GM12892 (cell line): Measurements from ENCODE around the gene PAN3.
A peak's percentile ranks its signal among the peaks of the same experiment; 100 is the strongest.

Source experiments
- DNase-seq: peaks from one replicate; pipeline ENCODE4 v3.0.0; 2011; ENCODE audit not compliant: insufficient read length
- FAIRE-seq: peaks from 2 replicates; lab custom pipeline; 2011; peaks lifted over from hg19 to GRCh38; lab: Jason Lieb, UNC
- POLR2A ChIP-seq: IDR thresholded peaks from 2 replicates; pipeline ENCODE4 v1.6.1; 2011; ENCODE audit warnings: low read depth, low read length, control low read depth
- POLR2AphosphoS5 ChIP-seq: IDR thresholded peaks from 2 replicates; pipeline ENCODE4 v1.6.1; 2011; ENCODE audit warnings: low read depth, low read length, control low read depth
- TAF1 ChIP-seq: IDR thresholded peaks from 2 replicates; pipeline ENCODE4 v1.6.1; 2011; ENCODE audit warnings: low read depth, mild to moderate bottlenecking, control low read depth, low read length, borderline replicate concordance

Gene PAN3

GRCh38 chr13:28145049-28145448 lies 6.7 kb downstream of the PAN3 start:
- FAIRE-seq (peak; percentile 9), DNase-seq (no peak)
- TF ChIP-seq POLR2AphosphoS5 (no peak), TAF1 (no peak), POLR2A (no peak)

GRCh38 chr13:28147495-28147894 lies 9.2 kb downstream of the PAN3 start:
- DNase-seq (no peak), FAIRE-seq (no peak)
- no peak for TF ChIP-seq POLR2AphosphoS5
- TF ChIP-seq POLR2A = no peak
- TF ChIP-seq TAF1 = no peak

- TF ChIP-seq POLR2A (no peak), TAF1 (no peak), POLR2AphosphoS5 (no peak)
- DNase-seq = no peak
- no peak for FAIRE-seq
Observed at GRCh38 chr13:28159057-28159456, 20.7 kb downstream of the PAN3 start.

DNA sequence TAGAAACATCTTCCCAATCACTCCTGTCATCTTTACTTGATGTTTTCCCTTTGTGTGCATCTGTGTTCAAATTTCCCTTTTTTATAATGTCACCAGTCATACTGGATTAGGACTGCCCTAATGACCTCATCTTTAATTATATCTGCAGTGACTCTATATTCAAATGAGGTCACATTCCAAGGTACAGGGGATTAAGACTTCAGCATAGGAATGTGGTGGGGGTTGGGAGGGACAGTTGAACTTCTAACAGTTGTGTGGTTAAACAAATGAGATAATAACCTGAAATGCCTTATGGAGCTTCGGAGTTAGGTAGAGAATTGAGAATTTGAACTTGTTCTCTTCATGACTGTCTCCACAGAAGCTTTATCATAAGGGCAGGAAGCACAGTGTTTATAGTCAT lies 23.0 kb downstream of the PAN3 start:
- TF ChIP-seq POLR2AphosphoS5 (no peak), TAF1 (no peak), POLR2A (no peak)
- no peak for FAIRE-seq
- no peak for DNase-seq

- no peak for TF ChIP-seq POLR2A
- no peak for TF ChIP-seq POLR2AphosphoS5
- TF ChIP-seq TAF1 = no peak
- FAIRE-seq (no peak), DNase-seq (no peak)
Observed at GRCh38 chr13:28163587-28163986, 25.2 kb downstream of the PAN3 start.

GRCh38 chr13:28166257-28166656 lies 27.9 kb downstream of the PAN3 start:
- FAIRE-seq (no peak), DNase-seq (no peak)
- TF ChIP-seq POLR2A (no peak), TAF1 (no peak), POLR2AphosphoS5 (no peak)

DNA sequence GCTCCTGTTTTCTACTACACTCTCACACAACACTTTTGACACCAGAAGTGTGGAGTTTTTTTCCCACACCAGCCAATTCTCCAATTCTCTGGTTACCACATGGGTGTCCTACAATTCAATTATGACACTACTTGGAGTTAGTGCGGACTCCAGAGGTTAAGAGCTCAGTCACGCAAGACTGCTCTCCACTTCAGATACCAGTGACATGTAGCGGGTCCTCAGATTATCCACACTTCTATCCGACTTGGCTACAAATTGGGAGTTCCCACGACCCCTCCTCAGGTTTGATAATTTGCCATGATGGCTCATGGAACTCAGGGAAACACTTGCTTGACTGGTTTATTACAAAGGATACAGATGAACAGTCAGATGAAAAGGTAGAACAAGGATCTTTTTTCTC lies 32.9 kb downstream of the PAN3 start:
- TF ChIP-seq TAF1 (no peak), POLR2AphosphoS5 (no peak), POLR2A (no peak)
- FAIRE-seq (peak; percentile 68), DNase-seq (no peak)

DNA sequence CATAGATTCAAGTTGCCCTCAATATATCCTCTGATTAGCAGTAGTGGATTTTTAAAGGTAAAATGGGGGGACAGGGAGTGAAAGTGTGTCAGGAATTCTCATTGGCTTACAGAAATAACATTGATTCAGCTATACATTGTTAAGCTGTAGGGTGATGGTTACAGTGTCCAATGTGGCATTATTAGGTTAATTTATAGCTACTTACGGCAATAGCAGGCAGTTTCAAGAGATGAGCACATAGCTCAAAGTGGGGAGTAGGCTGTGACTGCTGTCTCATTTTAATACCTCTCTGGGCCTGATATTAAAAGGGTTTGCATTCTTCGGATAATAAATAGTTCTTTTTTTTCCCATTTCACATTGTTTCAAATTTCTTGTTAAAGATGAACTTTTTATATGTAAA lies 34.6 kb downstream of the PAN3 start:
- DNase-seq = no peak
- no peak for FAIRE-seq
- TF ChIP-seq TAF1 = no peak
- no peak for TF ChIP-seq POLR2A
- no peak for TF ChIP-seq POLR2AphosphoS5

DNA sequence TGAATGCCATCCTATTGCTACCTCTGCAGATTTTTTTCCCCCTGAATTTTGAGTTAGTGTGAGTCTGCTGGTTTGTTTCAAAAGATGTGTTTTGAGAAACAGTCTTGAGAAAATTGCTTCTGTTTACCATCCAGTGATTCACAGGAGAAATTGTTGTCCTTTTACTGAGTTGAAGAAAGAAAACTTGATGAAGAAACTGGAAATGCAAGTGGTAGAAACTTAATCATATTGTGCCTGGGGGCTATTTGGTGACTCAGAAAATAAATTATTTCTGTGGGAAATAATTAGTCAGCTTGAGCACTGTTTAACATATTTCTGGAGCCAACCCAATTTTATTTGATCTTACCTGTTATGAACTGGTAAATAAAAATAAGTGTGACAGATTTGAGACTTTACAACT lies 35.4 kb downstream of the PAN3 start:
- DNase-seq (no peak), FAIRE-seq (no peak)
- no peak for TF ChIP-seq TAF1
- no peak for TF ChIP-seq POLR2AphosphoS5
- TF ChIP-seq POLR2A = no peak

DNA sequence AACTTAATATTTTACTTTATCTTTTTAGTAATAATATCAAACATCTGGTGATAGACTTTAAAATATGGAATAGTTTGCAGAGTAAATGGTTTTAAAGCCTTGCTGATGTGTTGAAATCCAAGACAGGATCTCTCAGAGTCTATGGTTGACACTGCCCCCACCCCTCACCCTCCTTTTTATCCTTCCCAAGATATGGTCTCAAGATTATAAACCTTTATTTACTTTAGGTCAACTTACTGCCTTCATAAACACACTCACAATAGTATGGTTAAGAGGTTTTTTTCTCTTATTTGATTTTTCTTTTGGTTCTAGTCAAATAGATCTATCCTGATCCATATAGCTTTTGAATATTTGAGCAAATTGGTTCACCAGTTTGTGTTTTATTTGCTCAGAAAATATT lies 39.0 kb downstream of the PAN3 start:
- DNase-seq (no peak), FAIRE-seq (no peak)
- TF ChIP-seq POLR2A (no peak), POLR2AphosphoS5 (no peak), TAF1 (no peak)

- FAIRE-seq (no peak), DNase-seq (no peak)
- TF ChIP-seq POLR2AphosphoS5 (no peak), TAF1 (no peak), POLR2A (no peak)
Observed at GRCh38 chr13:28177877-28178276, 39.5 kb downstream of the PAN3 start.

GRCh38 chr13:28179974-28180373 lies 41.6 kb downstream of the PAN3 start:
- no peak for FAIRE-seq

More at GRCh38 chr13:28179974-28180373, 41.6 kb downstream of the PAN3 start:
- no peak for DNase-seq
- no peak for TF ChIP-seq TAF1
- TF ChIP-seq POLR2AphosphoS5 = no peak
- no peak for TF ChIP-seq POLR2A
